Stomach (tissue), 4 donors: ENCODE measurements around the gene RDH5.

Source experiments
- CTCF ChIP-seq, 7 experiments: fragments of 450-650 bp in 4 of 7; fragments of 200-600 bp in 3 of 7; sonication (generic) in 3 of 7; IDR thresholded peaks; one replicate each; pipeline ENCODE4 v1.5.1; 2016 to 2019; ENCODE audit warnings: antibody characterized with exemption in 7 of 7, control low read depth in 2 of 7, mild to moderate bottlenecking in 1 of 7
- EP300 ChIP-seq: sonication (generic); formaldehyde crosslinking; IDR thresholded peaks from one replicate; pipeline ENCODE4 v1.6.1; 2017; ENCODE audit warnings: antibody characterized with exemption
- POLR2A ChIP-seq, 4 donors: fragments of 450-650 bp; IDR thresholded peaks; one replicate each; pipeline ENCODE4 v1.6.1; 2016; ENCODE audit warnings: antibody characterized with exemption in 4 of 4, control low read depth in 2 of 4, mild to moderate bottlenecking in 1 of 4, moderate library complexity in 1 of 4
- POLR2AphosphoS5 ChIP-seq, 3 donors: sonication (generic); formaldehyde crosslinking; IDR thresholded peaks; one replicate each; pipeline ENCODE4 v1.6.1; 2016; ENCODE audit warnings: antibody characterized with exemption in 3 of 3

DNA sequence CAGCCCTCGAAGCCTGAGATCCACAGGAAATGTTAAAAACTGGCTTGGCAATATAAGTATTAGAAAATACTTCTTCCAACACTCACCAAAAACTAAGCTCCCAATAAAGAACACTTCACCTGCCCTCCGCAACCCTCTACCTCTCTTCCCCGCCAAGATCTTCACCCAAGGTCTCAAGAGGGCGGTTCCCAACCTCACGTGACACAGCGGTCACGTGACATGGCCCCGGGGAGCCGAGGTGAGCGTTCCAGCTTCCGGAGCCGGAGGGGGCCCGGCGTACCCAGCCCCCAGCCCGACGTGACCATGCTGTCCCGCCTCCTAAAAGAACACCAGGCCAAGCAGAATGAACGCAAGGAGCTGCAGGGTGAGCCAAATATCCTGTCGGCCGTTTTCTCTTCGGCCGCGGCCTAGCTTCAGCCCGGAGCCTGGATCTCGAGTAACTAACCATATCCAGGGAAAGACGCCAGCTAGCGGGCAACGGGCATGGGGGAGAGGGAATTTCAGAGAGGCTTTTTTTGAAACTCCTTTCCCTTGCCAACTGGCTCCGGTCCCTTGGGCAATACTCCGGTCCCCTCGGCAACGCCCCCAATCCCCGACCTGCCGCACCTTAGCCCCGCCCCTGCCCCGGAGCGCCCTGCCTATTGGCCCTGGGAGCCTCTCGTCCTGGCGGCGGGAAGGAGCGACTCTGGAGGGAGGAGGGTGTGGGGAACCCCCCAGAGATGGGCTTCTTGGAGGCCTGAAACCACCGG lies 4.2 kb upstream of the RDH5 start, which contains the start of gene BLOC1S1:
- peak in 2 of 7 experiments; percentile 11 to 14 for TF ChIP-seq CTCF (IDR thresholded peaks at IDR 0.05)
- TF ChIP-seq EP300 = peak; percentile 75
- TF ChIP-seq POLR2A (IDR thresholded peaks at IDR 0.05) = no peak
- TF ChIP-seq POLR2AphosphoS5 (IDR thresholded peaks at IDR 0.05) = peak; percentile 90 to 96 (median 90)
